ENCODE measurements around the gene GID4. TPM values are rescaled to one million over a fixed set of nuclear protein-coding genes. Genes with fewer than 3 reads are reported as not detected.
A peak's percentile ranks its signal among the peaks of the same experiment; 100 is the strongest.

GID4 gene
- total and polyA plus RNA-seq, 9 donors, result 6.0 to 14.4 (median 11.2) TPM

DNA sequence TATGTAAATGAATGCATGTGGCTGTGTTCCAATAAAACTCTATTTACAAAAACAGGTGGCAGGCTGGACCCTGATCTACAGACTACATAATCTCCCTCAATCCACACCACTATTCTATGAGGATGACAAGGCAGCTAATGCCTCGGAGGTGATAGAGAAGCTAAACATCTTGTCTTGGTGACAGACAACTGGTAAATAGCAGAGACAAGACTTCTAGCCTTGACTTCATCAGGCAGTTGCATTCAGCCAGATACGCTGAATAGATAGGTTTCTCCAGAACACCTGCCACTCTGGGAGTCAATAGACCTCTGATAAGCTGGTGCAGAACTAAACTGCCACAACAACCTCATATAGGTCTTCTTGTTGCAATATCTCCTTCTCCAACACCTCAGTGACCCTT, 3.5 kb upstream of the GID4 start:
- no peaks in the 10 kb centered on the region for H3K36me3 ChIP-seq
- WGBS, 3 donors, result 78 to 85% (median 80%) methylated on average over 2 of the region's 2 CpGs
- H3K27me3 ChIP-seq, result no peaks in the 10 kb centered on the region
- TF ChIP-seq, protein P1, sequence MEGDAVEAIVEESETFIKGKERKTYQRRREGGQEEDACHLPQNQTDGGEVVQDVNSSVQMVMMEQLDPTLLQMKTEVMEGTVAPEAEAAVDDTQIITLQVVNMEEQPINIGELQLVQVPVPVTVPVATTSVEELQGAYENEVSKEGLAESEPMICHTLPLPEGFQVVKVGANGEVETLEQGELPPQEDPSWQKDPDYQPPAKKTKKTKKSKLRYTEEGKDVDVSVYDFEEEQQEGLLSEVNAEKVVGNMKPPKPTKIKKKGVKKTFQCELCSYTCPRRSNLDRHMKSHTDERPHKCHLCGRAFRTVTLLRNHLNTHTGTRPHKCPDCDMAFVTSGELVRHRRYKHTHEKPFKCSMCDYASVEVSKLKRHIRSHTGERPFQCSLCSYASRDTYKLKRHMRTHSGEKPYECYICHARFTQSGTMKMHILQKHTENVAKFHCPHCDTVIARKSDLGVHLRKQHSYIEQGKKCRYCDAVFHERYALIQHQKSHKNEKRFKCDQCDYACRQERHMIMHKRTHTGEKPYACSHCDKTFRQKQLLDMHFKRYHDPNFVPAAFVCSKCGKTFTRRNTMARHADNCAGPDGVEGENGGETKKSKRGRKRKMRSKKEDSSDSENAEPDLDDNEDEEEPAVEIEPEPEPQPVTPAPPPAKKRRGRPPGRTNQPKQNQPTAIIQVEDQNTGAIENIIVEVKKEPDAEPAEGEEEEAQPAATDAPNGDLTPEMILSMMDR (IDR thresholded peaks at IDR 0.05), result no peak
- no peak for TF ChIP-seq EP300 (IDR thresholded peaks at IDR 0.05)
- no peak for TF ChIP-seq POLR2A (IDR thresholded peaks at IDR 0.05)
- DNase-seq, result no peak
- intact Hi-C loops (cut with DNase I), result loop anchor here (2.0 to 10.0 kb wide), 6 partner anchors 141 to 355 kb away; partner anchors contain the start of gene RAI1 (in 3 of the 4)
- no peak overlapping the region for H3K27ac ChIP-seq
- H3K4me3 ChIP-seq, result no peak overlapping the region
- H3K9me3 ChIP-seq, result no peaks in the 10 kb centered on the region
- H3K4me1 ChIP-seq (ENCODE audit: insufficient read depth), result peaks cover 6% of the 10 kb centered on the region

DNA sequence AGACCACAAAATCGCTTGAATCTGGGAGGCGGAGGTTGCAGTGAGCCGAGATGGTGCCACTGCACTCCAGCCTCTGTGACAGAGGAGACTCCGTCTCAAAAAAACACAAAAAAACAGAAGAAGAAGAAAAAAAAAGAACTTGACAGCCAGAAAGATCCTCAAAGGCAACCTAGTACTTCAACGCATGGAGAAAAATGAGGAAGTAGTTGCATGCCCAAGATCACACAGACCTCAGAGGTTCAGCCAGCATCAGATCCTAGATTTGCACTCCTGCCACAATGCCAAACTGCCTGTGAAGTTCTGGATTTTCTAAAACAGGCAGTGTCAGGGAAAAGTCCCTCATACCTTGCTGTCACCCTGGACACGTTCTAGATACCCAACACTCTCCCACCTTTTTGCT, 1.7 kb upstream of the GID4 start:
- Histone ChIP-seq H3K27me3 (no peaks in the 10 kb centered on the region), H3K4me1 (ENCODE audit: insufficient read depth) (peaks cover 7% of the 10 kb centered on the region), H3K27ac (no peak overlapping the region), H3K9me3 (no peaks in the 10 kb centered on the region), H3K36me3 (no peaks in the 10 kb centered on the region), H3K4me3 (no peak overlapping the region)
- no peak for DNase-seq
- TF ChIP-seq, protein P1 (IDR thresholded peaks at IDR 0.05), result no peak
- TF ChIP-seq EP300 (IDR thresholded peaks at IDR 0.05) (no peak), POLR2A (IDR thresholded peaks at IDR 0.05) (no peak)
- 81 to 88% (median 88%) methylated on average over 6 of the region's 6 CpGs for WGBS, 3 donors
- intact Hi-C loops (cut with DNase I), result loop anchor here in 3 of 4 donors (5.0 to 10.0 kb wide), 5 partner anchors 143 to 355 kb away; partner anchors contain the start of gene RAI1 (in 2 of the 3)

DNA sequence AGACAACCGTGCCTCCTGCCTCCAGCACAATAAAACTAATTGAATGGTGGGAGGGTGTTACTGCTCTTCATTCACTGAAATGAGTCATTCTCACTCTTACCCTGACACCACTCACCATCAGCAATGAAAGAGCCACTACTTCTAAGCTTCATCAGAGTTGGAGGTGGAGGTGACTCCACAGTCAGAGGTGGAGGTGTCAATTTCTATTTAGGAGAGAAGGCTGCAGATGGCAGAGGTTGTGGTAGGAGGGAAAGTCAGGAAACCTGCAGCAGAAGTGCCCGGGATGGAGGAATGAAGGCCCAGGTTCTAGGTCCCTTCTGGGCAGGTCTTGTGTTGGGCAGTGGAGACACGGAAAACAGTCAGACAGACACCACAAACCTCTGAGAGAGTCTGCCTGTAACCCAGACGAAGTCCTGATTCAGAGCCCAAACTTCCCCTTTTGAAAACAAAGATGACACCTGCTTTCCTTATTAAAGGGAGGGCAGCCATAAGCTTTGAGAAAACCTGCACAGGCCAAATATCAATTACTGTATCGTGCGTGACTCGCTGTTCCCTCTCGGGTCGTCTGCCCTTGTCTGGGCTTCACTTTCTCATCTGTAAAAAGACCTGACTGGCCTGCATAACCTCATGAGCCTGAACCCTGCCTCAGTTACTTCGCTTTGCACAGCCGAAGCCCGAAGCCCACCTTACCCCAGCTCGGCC, 908 bp upstream of the GID4 start:
- H3K4me3 ChIP-seq, result peak overlapping the region; percentile 91
- no peaks in the 10 kb centered on the region for H3K36me3 ChIP-seq
- H3K4me1 ChIP-seq (ENCODE audit: insufficient read depth), result peaks cover 7% of the 10 kb centered on the region
- no peaks in the 10 kb centered on the region for H3K9me3 ChIP-seq
- TF ChIP-seq POLR2A (IDR thresholded peaks at IDR 0.05) (no peak), EP300 (IDR thresholded peaks at IDR 0.05) (no peak)
- TF ChIP-seq, protein P1 (IDR thresholded peaks at IDR 0.05), result no peak
- intact Hi-C loops (cut with DNase I), result loop anchor here in 3 of 4 donors (5.0 to 10.0 kb wide), 5 partner anchors 143 to 356 kb away; partner anchors contain the start of gene RAI1 (in 2 of the 3)
- H3K27me3 ChIP-seq, result no peaks in the 10 kb centered on the region
- 5 to 6% (median 5%) methylated on average over 13 of the region's 13 CpGs for WGBS, 3 donors
- peak overlapping the region in 1 of 2 donors; percentile 44 for H3K27ac ChIP-seq
- no peak for DNase-seq

DNA sequence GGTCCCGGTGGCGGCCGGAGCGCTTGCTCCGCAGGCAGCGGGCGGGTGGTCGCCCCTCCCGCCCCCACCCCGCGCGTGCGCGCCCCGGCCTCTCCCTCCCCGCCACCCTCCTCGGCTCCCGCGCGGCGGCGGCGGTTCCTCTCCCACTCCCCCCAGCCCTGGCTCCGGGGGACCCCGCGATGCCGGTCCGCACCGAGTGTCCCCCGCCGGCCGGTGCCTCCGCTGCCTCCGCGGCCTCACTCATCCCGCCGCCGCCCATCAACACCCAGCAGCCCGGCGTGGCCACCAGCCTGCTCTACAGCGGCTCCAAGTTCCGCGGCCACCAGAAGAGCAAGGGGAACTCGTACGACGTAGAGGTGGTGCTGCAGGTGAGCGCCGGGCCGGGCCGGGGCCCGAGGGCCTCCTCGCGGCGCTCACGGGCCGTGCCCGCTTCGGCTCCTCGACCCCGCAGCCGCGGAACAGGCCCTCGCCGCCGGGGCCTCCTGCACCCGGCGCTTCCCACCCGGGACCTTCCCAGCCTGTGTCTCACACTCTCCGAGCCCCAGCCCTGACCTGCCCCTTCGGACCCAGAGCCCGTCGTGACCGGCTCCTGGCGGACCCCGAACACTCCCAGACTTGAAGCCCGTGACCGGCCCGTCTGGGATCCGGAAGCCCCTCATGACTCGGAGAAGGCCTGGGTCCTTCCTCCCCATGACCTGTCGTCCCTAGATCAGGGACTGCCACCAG, 490 bp downstream of the GID4 start:
- Histone ChIP-seq H3K4me3 (peak overlapping the region; percentile 91), H3K36me3 (no peaks in the 10 kb centered on the region), H3K9me3 (no peaks in the 10 kb centered on the region), H3K27me3 (no peaks in the 10 kb centered on the region), H3K27ac (peak overlapping the region; percentile 61 to 68), H3K4me1 (ENCODE audit: insufficient read depth) (peaks cover 7% of the 10 kb centered on the region)
- intact Hi-C loops (cut with DNase I), result loop anchor here in 3 of 4 donors (5.0 to 10.0 kb wide), 5 partner anchors 145 to 357 kb away; partner anchors contain the start of gene RAI1 (in 2 of the 3)
- TF ChIP-seq EP300 (IDR thresholded peaks at IDR 0.05) (no peak), POLR2A (IDR thresholded peaks at IDR 0.05) (no peak)
- TF ChIP-seq, protein P1 (IDR thresholded peaks at IDR 0.05), result no peak
- WGBS, 3 donors, result 0 to 1% (median 1%) methylated on average over 29 to 80 of the region's 81 CpGs
- peak in 4 of 5 donors; percentile 29 to 57 (median 48) for DNase-seq
